EL (cell line): Measurements from ENCODE around the gene COL12A1.
A peak's percentile ranks its signal among the peaks of the same experiment; 100 is the strongest.
"Not testable (repeated sequence)": the region's sequence is repeated elsewhere in the genome, so short reads cannot be mapped to it uniquely, and the experiment has no call there.

Experiments used
- DNase-seq: peaks from one replicate; pipeline ENCODE4 v3.0.0-alpha.2; 2016

The COL12A1 gene

GRCh38 chr6:75211920-75212590 is 6.2 kb upstream of the COL12A1 start:
- no peak for DNase-seq

- peak; percentile 74 for DNase-seq
Measured at GRCh38 chr6:75210885-75211739, 5.3 kb upstream of the COL12A1 start.

- no peak for DNase-seq
Measured at GRCh38 chr6:75209184-75209723, 3.4 kb upstream of the COL12A1 start.

- peak; percentile 90 for DNase-seq
Measured at GRCh38 chr6:75208298-75209183, 2.7 kb upstream of the COL12A1 start.

GRCh38 chr6:75206576-75207342 is 906 bp upstream of the COL12A1 start:
- no peak for DNase-seq

GRCh38 chr6:75204959-75205775 is 686 bp downstream of the COL12A1 start:
- peak; percentile 86 for DNase-seq

- DNase-seq = peak; percentile 94
Measured at GRCh38 chr6:75204217-75204958, 1.5 kb downstream of the COL12A1 start.

GRCh38 chr6:75203721-75204120 is 2.1 kb downstream of the COL12A1 start:
- DNase-seq = peak; percentile 70

- no peak for DNase-seq
Measured at GRCh38 chr6:75202676-75203131, 3.1 kb downstream of the COL12A1 start.

GRCh38 chr6:75201901-75202672 is 3.8 kb downstream of the COL12A1 start:
- no peak for DNase-seq

- DNase-seq = no peak
Measured at GRCh38 chr6:75201021-75201420, 4.8 kb downstream of the COL12A1 start.

- peak; percentile 37 for DNase-seq
Measured at GRCh38 chr6:75199889-75200288, 6.0 kb downstream of the COL12A1 start.

GRCh38 chr6:75196081-75196687 is 9.7 kb downstream of the COL12A1 start:
- peak; percentile 88 for DNase-seq

- no peak for DNase-seq
Measured at GRCh38 chr6:75188221-75188925, 17.5 kb downstream of the COL12A1 start.

- not testable (repeated sequence) for DNase-seq
Measured at GRCh38 chr6:75186581-75186980, 19.3 kb downstream of the COL12A1 start.

GRCh38 chr6:75183099-75183541 is 22.7 kb downstream of the COL12A1 start:
- DNase-seq = peak; percentile 98

- DNase-seq = no peak
Measured at GRCh38 chr6:75180864-75181263, 25.0 kb downstream of the COL12A1 start.

- DNase-seq = no peak
Measured at GRCh38 chr6:75178757-75179156, 27.1 kb downstream of the COL12A1 start.
